Smooth muscle cell (in vitro differentiated cells): ENCODE data around the gene TLE1. TPM values are rescaled to one million over a fixed set of nuclear protein-coding genes. Genes with fewer than 3 reads are reported as not detected.

Source experiments
- DNase-seq: peaks from one replicate; lab custom pipeline; 2025; ENCODE audit not compliant: unreplicated experiment; lab: John Stamatoyannopoulos, UW
- H2AFZ ChIP-seq: fragments of 200-600 bp; sonication (generic); 2 replicates; pipeline ENCODE4 v1.6.0; 2016; ENCODE audit warnings: antibody characterized with exemption, low read depth, mild to moderate bottlenecking
- H3F3A ChIP-seq: fragments of 200-600 bp; sonication (generic); 2 replicates; pipeline ENCODE4 v1.6.0; 2017; ENCODE audit warnings: antibody characterized with exemption, low read depth
- H3K27ac ChIP-seq: fragments of 200-600 bp; sonication (generic); 2 replicates; pipeline ENCODE4 v1.5.1; 2016; ENCODE audit warnings: low read depth, mild to moderate bottlenecking
- H3K27me3 ChIP-seq: fragments of 200-600 bp; sonication (generic); 2 replicates; pipeline ENCODE4 v1.6.1; 2016; ENCODE audit warnings: low read depth, mild to moderate bottlenecking
- H3K36me3 ChIP-seq: fragments of 200-600 bp; sonication (generic); 2 replicates; pipeline ENCODE4 v1.5.1; 2016; ENCODE audit warnings: low read depth
- H3K4me1 ChIP-seq: fragments of 200-600 bp; sonication (generic); 2 replicates; pipeline ENCODE4 v1.5.1; 2016; ENCODE audit warnings: low read depth
- H3K4me2 ChIP-seq: fragments of 200-600 bp; sonication (generic); 2 replicates; pipeline ENCODE4 v1.6.0; 2016; ENCODE audit warnings: mild to moderate bottlenecking
- H3K4me3 ChIP-seq: fragments of 200-600 bp; sonication (generic); 2 replicates; pipeline ENCODE4 v1.5.1; 2016; ENCODE audit warnings: mild to moderate bottlenecking
- H3K79me2 ChIP-seq: fragments of 200-600 bp; sonication (generic); 2 replicates; pipeline ENCODE4 v1.6.0; 2016; ENCODE audit warnings: low read depth, mild to moderate bottlenecking
- H3K9ac ChIP-seq: fragments of 200-600 bp; sonication (generic); 2 replicates; pipeline ENCODE4 v1.6.0; 2016; ENCODE audit warnings: low read depth
- H3K9me3 ChIP-seq: fragments of 200-600 bp; sonication (generic); replicated peaks from 2 replicates; pipeline ENCODE4 v1.5.1; 2016; ENCODE audit warnings: low read depth
- H4K20me1 ChIP-seq: fragments of 200-600 bp; sonication (generic); 2 replicates; pipeline ENCODE4 v1.6.0; 2016; ENCODE audit warnings: low read depth
- WGBS: methylation state at CpG from one replicate; pipeline ENCODE4 v1.1.7; 2016; ENCODE audit warnings: low lambda C conversion rate; 5-methylcytosine and 5-hydroxymethylcytosine counted together
- polyA plus RNA-seq: library from polyadenylated mRNA; unstranded; fragments of >200 nt; fragmentation: Nextera tagmentation; extraction: Ambion mirVana; gene quantifications from 2 replicates; pipeline ENCODE4 v1.2.1, GENCODE V29; 2016
- total RNA-seq: library from RNA; depleted of rRNA; stranded (reverse); fragments of >200 nt; gene quantifications from 2 replicates; pipeline ENCODE4 v1.2.3, GENCODE V29; 2014
- TF ChIP-seq, protein P1 (sequence below): fragments of 200-600 bp; sonication (generic); IDR thresholded peaks from 2 replicates; pipeline ENCODE4 v1.5.1; 2017; ENCODE audit warnings: borderline replicate concordance, mild to moderate bottlenecking, antibody characterized with exemption; ENCODE audit not compliant: insufficient read depth, poor library complexity, severe bottlenecking

Gene TLE1
- total and polyA plus RNA-seq, 2 experiments from 2014 or later = 32.5 to 35.2 TPM

DNA sequence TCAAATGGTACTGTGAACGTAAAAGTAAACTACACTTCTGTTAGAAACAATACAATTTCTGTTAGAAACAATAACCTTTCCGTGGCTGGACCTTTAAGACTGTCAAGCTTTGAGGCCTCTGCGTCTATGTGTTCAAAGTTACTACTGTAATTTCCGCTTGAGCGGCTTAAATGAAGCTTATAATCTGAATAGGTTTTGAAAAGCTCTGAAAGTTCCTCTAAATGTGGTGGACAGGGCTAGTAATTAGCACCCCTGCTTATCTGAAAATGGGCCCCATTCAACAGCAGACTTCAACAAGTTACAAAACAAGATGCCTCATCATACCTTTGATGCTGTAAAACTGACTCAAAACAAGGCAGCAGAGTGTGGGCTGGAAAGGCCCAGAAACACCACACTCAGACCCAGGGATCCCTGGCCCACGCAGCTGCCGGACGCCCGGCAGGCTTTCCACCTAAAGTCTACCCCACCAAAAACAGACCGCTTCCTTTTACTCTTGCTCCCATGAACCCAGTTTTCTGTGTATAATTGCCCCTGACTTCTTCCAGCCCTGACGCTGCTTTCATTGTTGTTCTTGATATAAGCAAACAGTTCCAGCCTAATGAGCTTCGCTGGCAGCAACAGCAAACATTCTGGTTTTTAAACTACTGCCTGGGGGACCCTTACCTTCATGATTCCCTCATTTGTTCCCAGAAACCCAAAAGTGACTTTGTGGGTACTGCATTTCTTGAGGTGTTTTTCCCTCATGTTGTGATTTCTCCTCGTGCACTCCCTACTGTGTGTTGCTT, 66.7 kb downstream of the TLE1 start:
- H3K27me3 ChIP-seq = no peaks in the 10 kb centered on the region
- no peaks in the 10 kb centered on the region for H3K9me3 ChIP-seq
- H4K20me1 ChIP-seq = no peaks in the 10 kb centered on the region
- no peak overlapping the region for H2AFZ ChIP-seq
- H3K27ac ChIP-seq = peak overlapping the region; percentile 12
- 61% methylated on average over 13 of the region's 13 CpGs for WGBS
- H3K4me2 ChIP-seq = peak overlapping the region; percentile 41
- H3K9ac ChIP-seq = no peak overlapping the region
- no peaks in the 10 kb centered on the region for H3F3A ChIP-seq
- H3K4me3 ChIP-seq = no peak overlapping the region
- no peak for DNase-seq
- H3K4me1 ChIP-seq = peaks cover 47% of the 10 kb centered on the region
- no peaks in the 10 kb centered on the region for H3K36me3 ChIP-seq
- H3K79me2 ChIP-seq = no peaks in the 10 kb centered on the region
- TF ChIP-seq, protein P1, sequence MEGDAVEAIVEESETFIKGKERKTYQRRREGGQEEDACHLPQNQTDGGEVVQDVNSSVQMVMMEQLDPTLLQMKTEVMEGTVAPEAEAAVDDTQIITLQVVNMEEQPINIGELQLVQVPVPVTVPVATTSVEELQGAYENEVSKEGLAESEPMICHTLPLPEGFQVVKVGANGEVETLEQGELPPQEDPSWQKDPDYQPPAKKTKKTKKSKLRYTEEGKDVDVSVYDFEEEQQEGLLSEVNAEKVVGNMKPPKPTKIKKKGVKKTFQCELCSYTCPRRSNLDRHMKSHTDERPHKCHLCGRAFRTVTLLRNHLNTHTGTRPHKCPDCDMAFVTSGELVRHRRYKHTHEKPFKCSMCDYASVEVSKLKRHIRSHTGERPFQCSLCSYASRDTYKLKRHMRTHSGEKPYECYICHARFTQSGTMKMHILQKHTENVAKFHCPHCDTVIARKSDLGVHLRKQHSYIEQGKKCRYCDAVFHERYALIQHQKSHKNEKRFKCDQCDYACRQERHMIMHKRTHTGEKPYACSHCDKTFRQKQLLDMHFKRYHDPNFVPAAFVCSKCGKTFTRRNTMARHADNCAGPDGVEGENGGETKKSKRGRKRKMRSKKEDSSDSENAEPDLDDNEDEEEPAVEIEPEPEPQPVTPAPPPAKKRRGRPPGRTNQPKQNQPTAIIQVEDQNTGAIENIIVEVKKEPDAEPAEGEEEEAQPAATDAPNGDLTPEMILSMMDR = no peak

DNA sequence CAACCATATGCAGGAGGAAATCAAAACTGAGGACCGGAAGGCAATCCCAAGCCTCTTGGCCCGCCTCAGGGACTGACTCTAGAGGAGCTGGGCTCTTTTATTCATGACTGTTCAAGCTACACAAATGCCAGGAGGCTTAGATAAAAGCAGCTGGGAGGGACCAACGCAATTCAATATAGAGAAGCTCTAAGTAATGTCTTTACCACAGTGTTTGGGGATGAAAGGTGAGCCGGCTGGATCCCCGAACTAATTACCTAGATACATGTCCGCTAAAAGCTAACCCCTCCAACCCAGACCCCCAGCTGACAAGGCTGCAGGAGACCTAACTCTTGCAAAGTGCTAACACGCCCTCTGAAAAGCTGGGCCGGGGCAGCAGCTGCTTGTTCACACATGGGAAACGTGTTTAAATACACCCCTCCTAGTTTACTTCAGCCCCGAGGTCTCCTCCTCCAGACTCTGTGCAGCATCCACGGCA, 67.5 kb downstream of the TLE1 start:
- Histone ChIP-seq H3K4me2 (no peak overlapping the region), H3F3A (no peaks in the 10 kb centered on the region), H4K20me1 (no peaks in the 10 kb centered on the region), H3K9ac (no peak overlapping the region), H2AFZ (no peak overlapping the region), H3K27me3 (no peaks in the 10 kb centered on the region), H3K79me2 (no peaks in the 10 kb centered on the region), H3K36me3 (no peaks in the 10 kb centered on the region), H3K4me1 (peaks cover 47% of the 10 kb centered on the region), H3K4me3 (no peak overlapping the region), H3K9me3 (no peaks in the 10 kb centered on the region), H3K27ac (no peak overlapping the region)
- DNase-seq = no peak
- WGBS = 55% methylated on average over 11 of the region's 11 CpGs
- TF ChIP-seq, protein P1 = no peak

DNA sequence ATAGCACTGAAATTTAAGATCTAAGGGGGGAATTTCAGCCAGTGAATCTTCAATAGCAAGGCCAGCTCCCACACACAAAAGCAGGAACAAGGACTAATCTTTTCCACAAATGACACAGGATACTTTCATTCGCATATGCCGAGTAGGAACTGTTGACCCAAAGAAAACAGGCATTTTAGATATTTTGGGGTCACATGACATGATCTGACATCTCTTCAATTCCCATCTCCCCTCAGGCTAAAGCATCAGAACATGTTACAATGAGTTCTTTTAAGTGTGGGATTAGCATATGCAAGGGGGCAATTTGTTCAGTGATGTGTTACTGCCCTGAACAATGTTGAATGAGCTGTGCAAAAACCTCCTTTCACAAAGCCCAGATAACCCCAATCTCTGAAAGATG, 68.2 kb downstream of the TLE1 start:
- DNase-seq = no peak
- no peaks in the 10 kb centered on the region for H3K9me3 ChIP-seq
- TF ChIP-seq, protein P1 = no peak
- no peak overlapping the region for H3K4me2 ChIP-seq
- H2AFZ ChIP-seq = no peak overlapping the region
- no peak overlapping the region for H3K27ac ChIP-seq
- WGBS = 88% methylated on average over 2 of the region's 2 CpGs
- no peak overlapping the region for H3K4me3 ChIP-seq
- no peaks in the 10 kb centered on the region for H3K36me3 ChIP-seq
- no peaks in the 10 kb centered on the region for H4K20me1 ChIP-seq
- H3F3A ChIP-seq = no peaks in the 10 kb centered on the region
- H3K4me1 ChIP-seq = peaks cover 44% of the 10 kb centered on the region
- no peaks in the 10 kb centered on the region for H3K79me2 ChIP-seq
- no peak overlapping the region for H3K9ac ChIP-seq
- no peaks in the 10 kb centered on the region for H3K27me3 ChIP-seq

DNA sequence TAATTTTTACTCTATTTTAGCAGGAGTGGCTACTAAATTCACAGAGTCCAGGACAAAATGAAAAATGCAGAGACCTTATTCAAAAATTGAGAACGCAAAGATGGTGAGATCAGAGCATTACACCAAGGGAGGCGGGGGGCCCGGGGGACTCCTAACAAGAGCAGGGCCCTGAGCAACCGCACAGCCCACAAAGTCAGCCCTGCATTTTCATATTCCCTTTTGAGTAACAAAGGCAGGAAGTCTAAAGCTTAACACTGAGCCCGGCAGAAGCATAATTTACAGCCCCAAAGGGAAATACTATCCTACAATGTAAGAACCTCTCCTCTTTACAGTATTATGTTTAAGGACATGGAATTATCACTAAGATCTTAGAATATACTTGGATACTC, 69.4 kb downstream of the TLE1 start:
- H3K9me3 ChIP-seq = no peaks in the 10 kb centered on the region
- 87% methylated on average over 5 of the region's 5 CpGs for WGBS

More for the DNA sequence above, 69.4 kb downstream of the TLE1 start:
- no peak overlapping the region for H3K9ac ChIP-seq
- peaks cover 37% of the 10 kb centered on the region for H3K4me1 ChIP-seq
- no peaks in the 10 kb centered on the region for H3K27me3 ChIP-seq
- no peaks in the 10 kb centered on the region for H3K79me2 ChIP-seq
- H3K4me2 ChIP-seq = no peak overlapping the region
- H3K27ac ChIP-seq = no peak overlapping the region
- no peaks in the 10 kb centered on the region for H4K20me1 ChIP-seq
- H3F3A ChIP-seq = no peaks in the 10 kb centered on the region
- no peak overlapping the region for H2AFZ ChIP-seq
- DNase-seq = no peak
- no peaks in the 10 kb centered on the region for H3K36me3 ChIP-seq
- TF ChIP-seq, protein P1 = no peak
- H3K4me3 ChIP-seq = no peak overlapping the region
